SK-N-SH treated with all-trans-retinoic acid at 6 μM for 48 hours (cell line): ENCODE measurements around the gene ZNF180.

Experiments
- ATAC-seq: fragments of 200-7000 bp; cut with Tn5 transposase; 3 replicates; pipeline ENCODE4 v1.9.1; 2020; ENCODE audit warnings: mild to moderate bottlenecking, moderate library complexity
- ARNTL ChIP-seq: fragments of 450-650 bp; formaldehyde crosslinking; IDR thresholded peaks from 2 replicates; pipeline ENCODE4 v1.5.0; 2020; ENCODE audit warnings: low read depth, mild to moderate bottlenecking, moderate library complexity, borderline replicate concordance
- BACH2 ChIP-seq: fragments of 250-450 bp; sonication (Bioruptor Pico); IDR thresholded peaks from 2 replicates; pipeline ENCODE4 v1.9.0; 2021; ENCODE audit warnings: mild to moderate bottlenecking, borderline replicate concordance
- CSDC2 ChIP-seq: fragments of 250-450 bp; sonication (Bioruptor Pico); IDR thresholded peaks from 2 replicates; pipeline ENCODE4 v1.5.0; 2020; ENCODE audit warnings: mild to moderate bottlenecking, moderate library complexity
- ESRRG ChIP-seq: fragments of 250-450 bp; sonication (Bioruptor Pico); IDR thresholded peaks from 2 replicates; pipeline ENCODE4 v1.6.1; 2021; ENCODE audit warnings: mild to moderate bottlenecking
- GLIS3 ChIP-seq: fragments of 250-450 bp; sonication (Bioruptor Pico); IDR thresholded peaks from 2 replicates; pipeline ENCODE4 v1.5.0; 2020; ENCODE audit warnings: mild to moderate bottlenecking, moderate library complexity
- ISL1 ChIP-seq: fragments of 250-450 bp; sonication (Bioruptor Pico); IDR thresholded peaks from 2 replicates; pipeline ENCODE4 v2.1.2; 2022; ENCODE audit warnings: mild to moderate bottlenecking, moderate library complexity
- OSR1 ChIP-seq: fragments of 250-450 bp; sonication (Bioruptor Pico); IDR thresholded peaks from 2 replicates; pipeline ENCODE4 v1.8.0; 2022; ENCODE audit warnings: moderate library complexity, mild to moderate bottlenecking, inconsistent platforms
- PPARA ChIP-seq: fragments of 250-450 bp; sonication (Bioruptor Pico); IDR thresholded peaks from 2 replicates; pipeline ENCODE4 v1.5.0; 2020; ENCODE audit warnings: mild to moderate bottlenecking, borderline replicate concordance
- RARB ChIP-seq: fragments of 250-450 bp; sonication (Bioruptor Pico); IDR thresholded peaks from 2 replicates; pipeline ENCODE4 v1.8.0; 2021; ENCODE audit warnings: mild to moderate bottlenecking, moderate library complexity
- SNAI2 ChIP-seq: fragments of 250-450 bp; sonication (Bioruptor Pico); IDR thresholded peaks from 2 replicates; pipeline ENCODE4 v1.5.0; 2020; ENCODE audit warnings: mild to moderate bottlenecking, moderate library complexity
- TCF4 ChIP-seq: fragments of 250-450 bp; sonication (Bioruptor Pico); IDR thresholded peaks from 2 replicates; pipeline ENCODE4 v1.8.0; 2021; ENCODE audit warnings: mild to moderate bottlenecking, moderate library complexity, borderline replicate concordance
- TOX ChIP-seq: fragments of 250-450 bp; sonication (Bioruptor Pico); IDR thresholded peaks from 2 replicates; pipeline ENCODE4 v1.8.0; 2021; ENCODE audit warnings: mild to moderate bottlenecking, moderate library complexity, borderline replicate concordance
- ZC3H10 ChIP-seq: fragments of 250-450 bp; sonication (Bioruptor Pico); IDR thresholded peaks from 2 replicates; pipeline ENCODE4 v1.5.1; 2021; ENCODE audit warnings: mild to moderate bottlenecking, moderate library complexity
- ZFP30 ChIP-seq: fragments of 450-650 bp; formaldehyde crosslinking; IDR thresholded peaks from 2 replicates; pipeline ENCODE4 v1.5.0; 2022; ENCODE audit warnings: mild to moderate bottlenecking, moderate library complexity
- ZNF565 ChIP-seq: fragments of 450-650 bp; formaldehyde crosslinking; conservative IDR thresholded peaks from 2 replicates; pipeline ENCODE4 v1.5.0; 2020; ENCODE audit warnings: low read depth, mild to moderate bottlenecking, moderate library complexity
- ZNF70 ChIP-seq: fragments of 450-650 bp; formaldehyde crosslinking; IDR thresholded peaks from 2 replicates; pipeline ENCODE4 v1.5.0; 2020; ENCODE audit warnings: mild to moderate bottlenecking, moderate library complexity
- ZNF8 ChIP-seq: fragments of 450-650 bp; formaldehyde crosslinking; IDR thresholded peaks from 2 replicates; pipeline ENCODE4 v1.5.0; 2020; ENCODE audit warnings: mild to moderate bottlenecking, moderate library complexity
- TF ChIP-seq, protein P1 (sequence below): fragments of 250-450 bp; sonication (Bioruptor Pico); IDR thresholded peaks from 2 replicates; pipeline ENCODE4 v1.8.0; 2021; ENCODE audit warnings: low read depth, mild to moderate bottlenecking, moderate library complexity, borderline replicate concordance
- TF ChIP-seq, protein P2 (sequence below): fragments of 250-450 bp; sonication (Bioruptor Pico); IDR thresholded peaks from 2 replicates; pipeline ENCODE4 v1.5.1; 2020; ENCODE audit warnings: low read depth, mild to moderate bottlenecking, moderate library complexity
- TF ChIP-seq, protein P3 (sequence below): fragments of 250-450 bp; sonication (Bioruptor Pico); IDR thresholded peaks from 2 replicates; pipeline ENCODE4 v1.8.0; 2020; ENCODE audit warnings: mild to moderate bottlenecking, moderate library complexity, borderline replicate concordance
- TF ChIP-seq, protein P4 (sequence below): fragments of 250-450 bp; sonication (Bioruptor Pico); IDR thresholded peaks from 2 replicates; pipeline ENCODE4 v1.5.1; 2021; ENCODE audit warnings: mild to moderate bottlenecking, moderate library complexity

ZNF180 gene

DNA sequence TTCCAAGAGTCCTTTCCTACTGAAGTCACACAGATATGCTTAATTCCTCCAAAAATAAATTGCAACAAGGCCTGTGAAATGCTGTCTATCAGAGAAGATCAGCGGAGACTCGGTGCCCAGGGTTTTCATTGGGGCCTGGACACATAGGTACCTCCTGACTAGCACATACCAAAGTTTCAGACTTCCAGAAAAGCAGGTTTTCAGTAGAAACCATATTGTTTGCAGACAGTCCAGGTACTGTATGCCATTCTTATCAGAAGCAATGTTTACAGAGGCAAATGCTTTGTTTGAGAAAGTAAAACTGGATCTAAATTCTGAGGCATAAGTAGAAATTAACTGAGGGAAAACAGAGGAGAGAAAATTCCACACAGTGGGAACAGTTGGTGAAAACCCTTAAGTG, 64.9 kb downstream of the ZNF180 start:
- no peak for ATAC-seq

DNA sequence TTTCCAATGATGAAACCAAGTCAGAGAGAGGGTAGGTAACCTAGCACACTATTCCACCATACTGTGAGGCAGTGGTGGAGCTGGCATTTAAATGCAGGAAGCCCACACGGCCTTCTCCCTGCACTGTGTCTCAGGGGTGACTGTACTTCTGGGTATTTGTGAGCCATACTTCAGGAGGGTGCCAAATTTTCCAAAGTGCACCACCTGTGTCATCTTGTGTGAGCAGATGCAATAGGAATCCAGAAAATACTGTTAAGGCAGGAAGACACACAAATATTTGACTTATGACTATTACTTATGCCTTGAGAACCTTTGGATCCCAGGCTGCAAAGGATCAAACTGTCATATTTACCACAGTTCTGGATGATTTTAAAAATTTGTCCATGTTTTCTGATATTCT, 69.4 kb downstream of the ZNF180 start:
- ATAC-seq = no peak
- TF ChIP-seq TCF4 (no peak), OSR1 (CRISPR knock-in tag) (no peak), ZFP30 (CRISPR knock-in tag) (no peak), SNAI2 (no peak), ISL1 (CRISPR knock-in tag) (no peak), RARB (CRISPR knock-in tag) (no peak), ZNF565 (no peak), BACH2 (CRISPR knock-in tag) (no peak), ZNF8 (no peak), PPARA (CRISPR knock-in tag) (no peak)
- TF ChIP-seq, protein P1, sequence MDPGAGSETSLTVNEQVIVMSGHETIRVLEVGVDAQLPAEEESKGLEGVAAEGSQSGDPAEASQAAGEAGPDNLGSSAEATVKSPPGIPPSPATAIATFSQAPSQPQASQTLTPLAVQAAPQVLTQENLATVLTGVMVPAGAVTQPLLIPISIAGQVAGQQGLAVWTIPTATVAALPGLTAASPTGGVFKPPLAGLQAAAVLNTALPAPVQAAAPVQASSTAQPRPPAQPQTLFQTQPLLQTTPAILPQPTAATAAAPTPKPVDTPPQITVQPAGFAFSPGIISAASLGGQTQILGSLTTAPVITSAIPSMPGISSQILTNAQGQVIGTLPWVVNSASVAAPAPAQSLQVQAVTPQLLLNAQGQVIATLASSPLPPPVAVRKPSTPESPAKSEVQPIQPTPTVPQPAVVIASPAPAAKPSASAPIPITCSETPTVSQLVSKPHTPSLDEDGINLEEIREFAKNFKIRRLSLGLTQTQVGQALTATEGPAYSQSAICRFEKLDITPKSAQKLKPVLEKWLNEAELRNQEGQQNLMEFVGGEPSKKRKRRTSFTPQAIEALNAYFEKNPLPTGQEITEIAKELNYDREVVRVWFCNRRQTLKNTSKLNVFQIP = no peak
- TF ChIP-seq, protein P2, sequence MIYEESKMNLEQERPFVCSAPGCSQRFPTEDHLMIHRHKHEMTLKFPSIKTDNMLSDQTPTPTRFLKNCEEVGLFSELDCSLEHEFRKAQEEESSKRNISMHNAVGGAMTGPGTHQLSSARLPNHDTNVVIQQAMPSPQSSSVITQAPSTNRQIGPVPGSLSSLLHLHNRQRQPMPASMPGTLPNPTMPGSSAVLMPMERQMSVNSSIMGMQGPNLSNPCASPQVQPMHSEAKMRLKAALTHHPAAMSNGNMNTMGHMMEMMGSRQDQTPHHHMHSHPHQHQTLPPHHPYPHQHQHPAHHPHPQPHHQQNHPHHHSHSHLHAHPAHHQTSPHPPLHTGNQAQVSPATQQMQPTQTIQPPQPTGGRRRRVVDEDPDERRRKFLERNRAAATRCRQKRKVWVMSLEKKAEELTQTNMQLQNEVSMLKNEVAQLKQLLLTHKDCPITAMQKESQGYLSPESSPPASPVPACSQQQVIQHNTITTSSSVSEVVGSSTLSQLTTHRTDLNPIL = no peak
- TF ChIP-seq, protein P3, sequence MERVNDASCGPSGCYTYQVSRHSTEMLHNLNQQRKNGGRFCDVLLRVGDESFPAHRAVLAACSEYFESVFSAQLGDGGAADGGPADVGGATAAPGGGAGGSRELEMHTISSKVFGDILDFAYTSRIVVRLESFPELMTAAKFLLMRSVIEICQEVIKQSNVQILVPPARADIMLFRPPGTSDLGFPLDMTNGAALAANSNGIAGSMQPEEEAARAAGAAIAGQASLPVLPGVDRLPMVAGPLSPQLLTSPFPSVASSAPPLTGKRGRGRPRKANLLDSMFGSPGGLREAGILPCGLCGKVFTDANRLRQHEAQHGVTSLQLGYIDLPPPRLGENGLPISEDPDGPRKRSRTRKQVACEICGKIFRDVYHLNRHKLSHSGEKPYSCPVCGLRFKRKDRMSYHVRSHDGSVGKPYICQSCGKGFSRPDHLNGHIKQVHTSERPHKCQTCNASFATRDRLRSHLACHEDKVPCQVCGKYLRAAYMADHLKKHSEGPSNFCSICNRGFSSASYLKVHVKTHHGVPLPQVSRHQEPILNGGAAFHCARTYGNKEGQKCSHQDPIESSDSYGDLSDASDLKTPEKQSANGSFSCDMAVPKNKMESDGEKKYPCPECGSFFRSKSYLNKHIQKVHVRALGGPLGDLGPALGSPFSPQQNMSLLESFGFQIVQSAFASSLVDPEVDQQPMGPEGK = no peak
- TF ChIP-seq, protein P4, sequence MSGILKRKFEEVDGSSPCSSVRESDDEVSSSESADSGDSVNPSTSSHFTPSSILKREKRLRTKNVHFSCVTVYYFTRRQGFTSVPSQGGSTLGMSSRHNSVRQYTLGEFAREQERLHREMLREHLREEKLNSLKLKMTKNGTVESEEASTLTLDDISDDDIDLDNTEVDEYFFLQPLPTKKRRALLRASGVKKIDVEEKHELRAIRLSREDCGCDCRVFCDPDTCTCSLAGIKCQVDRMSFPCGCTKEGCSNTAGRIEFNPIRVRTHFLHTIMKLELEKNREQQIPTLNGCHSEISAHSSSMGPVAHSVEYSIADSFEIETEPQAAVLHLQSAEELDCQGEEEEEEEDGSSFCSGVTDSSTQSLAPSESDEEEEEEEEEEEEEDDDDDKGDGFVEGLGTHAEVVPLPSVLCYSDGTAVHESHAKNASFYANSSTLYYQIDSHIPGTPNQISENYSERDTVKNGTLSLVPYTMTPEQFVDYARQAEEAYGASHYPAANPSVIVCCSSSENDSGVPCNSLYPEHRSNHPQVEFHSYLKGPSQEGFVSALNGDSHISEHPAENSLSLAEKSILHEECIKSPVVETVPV = no peak

More for the DNA sequence above, 64.9 kb downstream of the ZNF180 start:
- TF ChIP-seq, protein P2 = no peak
- TF ChIP-seq CSDC2 (CRISPR knock-in tag) (no peak), BACH2 (CRISPR knock-in tag) (no peak), ISL1 (CRISPR knock-in tag) (no peak), ESRRG (no peak), OSR1 (CRISPR knock-in tag) (no peak), ZNF70 (CRISPR knock-in tag) (no peak), TOX (CRISPR knock-in tag) (no peak), ZC3H10 (CRISPR knock-in tag) (no peak), TCF4 (no peak), ARNTL (CRISPR knock-in tag) (no peak), ZNF8 (no peak), SNAI2 (no peak), GLIS3 (CRISPR knock-in tag) (no peak), ZNF565 (no peak), ZFP30 (CRISPR knock-in tag) (no peak), RARB (CRISPR knock-in tag) (no peak)
- TF ChIP-seq, protein P1 = no peak
- TF ChIP-seq, protein P4 = no peak
- TF ChIP-seq, protein P3 = no peak
